Esophagus squamous epithelium (tissue), 4 donors: ENCODE measurements around the gene HPGDS.

Experiments
- CTCF ChIP-seq, 6 experiments: fragments of 450-650 bp in 4 of 6; fragments of 200-600 bp in 2 of 6; sonication (generic) in 2 of 6; IDR thresholded peaks; one replicate each; pipeline ENCODE4 v1.5.1; 2016 to 2019; ENCODE audit warnings: antibody characterized with exemption in 6 of 6, mild to moderate bottlenecking in 4 of 6, moderate library complexity in 4 of 6
- POLR2A ChIP-seq, 4 donors: fragments of 450-650 bp; IDR thresholded peaks; one replicate each; pipeline ENCODE4 v1.6.1; 2017; ENCODE audit warnings: antibody characterized with exemption in 4 of 4, mild to moderate bottlenecking in 4 of 4, moderate library complexity in 3 of 4

- TF ChIP-seq CTCF (IDR thresholded peaks at IDR 0.05), result peak in 2 of 6 experiments; percentile 12 to 45
- TF ChIP-seq POLR2A (IDR thresholded peaks at IDR 0.05), result no peak
Measured at GRCh38 chr4:94256828-94257227, 85.8 kb downstream of the HPGDS start.
